Measurements from ENCODE around the gene RALGPS2.
"Not testable (repeated sequence)": the region's sequence is repeated elsewhere in the genome, so short reads cannot be mapped to it uniquely, and the experiment has no call there.

RALGPS2 gene

DNA sequence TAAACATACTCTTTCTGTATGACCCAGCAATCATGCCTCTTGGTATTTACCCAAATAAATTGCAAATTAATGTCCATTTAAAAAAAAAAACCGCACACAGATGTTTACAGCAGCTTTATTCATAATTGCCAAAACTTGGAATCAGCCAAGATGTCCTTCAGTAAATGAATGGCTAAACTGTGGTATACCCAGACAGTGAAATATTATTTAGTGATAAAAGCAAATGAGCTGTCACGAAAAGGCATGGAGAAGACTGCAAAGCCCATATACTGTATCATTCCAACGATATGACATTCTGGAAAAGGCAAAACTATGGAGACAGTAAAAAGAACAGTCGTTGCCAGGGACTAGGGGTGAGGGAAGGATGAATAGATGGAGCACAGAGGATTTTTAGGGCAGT is 223.6 kb downstream of the RALGPS2 start:
- DNase-seq: no peak

DNA sequence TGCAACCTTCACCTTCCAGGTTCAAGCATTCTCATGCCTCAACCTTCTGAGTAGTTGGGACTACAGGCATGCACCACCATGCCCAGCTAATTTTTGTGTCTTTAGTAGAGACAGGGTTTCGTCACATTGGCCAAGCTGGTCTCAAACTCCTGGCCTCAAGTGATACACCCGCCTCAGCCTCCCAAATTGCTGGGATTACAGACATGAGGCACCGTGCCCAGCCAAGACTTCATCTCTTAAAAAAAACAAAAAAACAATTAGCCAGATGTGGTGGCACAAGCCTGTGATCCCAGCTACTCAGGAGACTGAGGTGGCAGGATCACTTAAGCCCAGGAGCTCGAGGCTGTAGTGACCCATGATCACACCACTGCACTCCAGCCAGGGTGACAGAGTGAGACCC is 224.8 kb downstream of the RALGPS2 start:
- DNase-seq: not testable (repeated sequence)

GRCh38 chr1:178951600-178951999 is 226.6 kb downstream of the RALGPS2 start:
- DNase-seq: no peak

DNA sequence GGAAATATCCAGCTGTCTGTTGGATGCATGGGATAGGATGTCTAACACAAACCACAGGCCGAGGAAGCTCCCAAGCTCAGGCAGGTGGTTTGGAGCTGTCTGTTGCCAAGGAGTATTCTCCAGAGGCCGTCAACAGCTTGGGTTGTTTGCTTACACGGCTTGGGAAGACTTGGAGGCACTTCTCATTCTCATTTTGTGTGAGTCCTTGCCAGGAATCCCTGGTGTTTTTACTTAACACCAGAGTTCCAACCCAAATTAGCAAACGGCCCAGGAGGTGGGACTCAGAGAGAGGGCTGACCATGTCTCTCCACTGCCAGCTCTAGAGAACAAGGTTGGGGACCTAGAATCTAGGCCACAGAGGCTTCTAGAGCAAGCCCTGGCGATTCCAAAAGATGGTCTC is 228.0 kb downstream of the RALGPS2 start:
- no peak for DNase-seq

DNA sequence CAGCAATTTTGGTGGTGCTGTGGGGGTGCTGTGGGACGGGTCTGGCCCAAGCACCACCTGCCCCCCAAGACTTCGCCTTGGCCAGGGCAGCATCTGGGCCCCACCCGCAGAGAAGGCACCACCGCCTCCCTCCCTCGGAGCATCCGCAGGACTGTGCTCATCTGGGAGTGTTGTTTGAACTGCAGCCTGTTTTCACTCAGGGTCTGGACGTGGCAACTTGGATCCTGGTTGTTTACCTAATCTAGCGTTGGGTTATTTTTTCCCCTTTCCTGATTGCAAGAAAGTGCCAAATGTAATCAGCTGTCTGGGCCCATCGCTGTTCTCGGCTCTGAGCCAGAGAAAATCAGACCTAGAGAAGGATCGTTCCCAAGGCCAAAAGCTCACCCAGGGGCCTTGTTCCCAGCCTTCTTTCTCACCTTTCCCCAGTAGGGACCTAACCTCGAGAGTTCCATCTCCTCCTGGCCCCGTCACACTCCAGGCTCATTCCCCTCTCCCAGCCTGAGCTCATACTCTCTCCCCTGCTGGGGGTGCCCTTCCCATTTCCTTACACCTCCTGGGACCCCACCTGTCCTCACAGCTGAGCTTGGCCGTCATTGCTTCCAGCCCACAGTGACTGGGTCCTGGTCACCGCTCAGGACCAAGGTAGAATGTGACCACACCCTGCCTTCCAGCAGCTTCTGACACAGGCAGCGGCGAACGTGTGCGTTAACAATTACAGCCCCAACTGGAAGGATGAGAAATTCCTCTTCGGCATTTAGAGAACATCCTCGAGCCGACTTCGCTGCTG is 228.7 kb downstream of the RALGPS2 start:
- no peak for DNase-seq

DNA sequence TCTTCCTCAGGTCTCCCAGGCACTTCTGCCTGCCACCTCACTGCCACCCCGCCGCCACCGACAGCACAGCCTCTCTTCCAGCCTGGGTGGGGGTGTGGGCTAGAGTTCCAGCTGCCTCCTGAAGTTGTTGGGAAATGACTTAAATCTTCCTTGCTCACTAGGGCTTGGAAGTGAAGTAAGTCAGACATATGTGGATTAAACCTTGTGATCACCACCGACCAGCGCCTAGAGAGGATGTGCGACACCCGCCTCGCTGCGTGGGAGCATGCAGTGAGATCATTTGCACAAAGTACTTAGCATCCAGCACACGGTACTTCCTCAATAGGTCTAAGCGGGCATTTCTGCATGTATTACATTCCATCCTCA is 229.3 kb downstream of the RALGPS2 start:
- DNase-seq: no peak

GRCh38 chr1:178954937-178955336 is 229.9 kb downstream of the RALGPS2 start:
- no peak for DNase-seq

GRCh38 chr1:178955391-178955954 is 230.4 kb downstream of the RALGPS2 start:
- DNase-seq: no peak

DNA sequence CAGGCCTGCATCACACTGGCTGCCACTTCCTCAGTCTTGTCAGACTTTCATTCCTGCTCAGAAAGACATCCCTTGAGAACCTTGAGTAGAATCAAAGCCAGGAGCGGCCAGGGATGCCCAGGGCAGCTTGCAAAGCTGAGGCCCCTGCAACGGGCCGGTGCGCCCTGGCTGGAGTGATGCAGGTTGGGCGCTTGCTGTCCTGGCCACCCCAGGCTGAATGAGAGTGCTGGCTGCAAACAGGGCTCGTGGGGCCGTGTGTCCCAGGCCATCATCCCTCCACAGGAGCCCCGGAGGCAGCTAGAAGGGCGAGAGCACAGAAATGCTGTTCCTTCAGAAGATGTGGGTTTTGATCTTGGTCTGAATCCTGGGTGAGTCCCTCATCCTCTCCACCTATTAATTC is 233.4 kb downstream of the RALGPS2 start:
- no peak for DNase-seq

- DNase-seq: no peak
Measured at GRCh38 chr1:178959543-178960460, 234.8 kb downstream of the RALGPS2 start.

DNA sequence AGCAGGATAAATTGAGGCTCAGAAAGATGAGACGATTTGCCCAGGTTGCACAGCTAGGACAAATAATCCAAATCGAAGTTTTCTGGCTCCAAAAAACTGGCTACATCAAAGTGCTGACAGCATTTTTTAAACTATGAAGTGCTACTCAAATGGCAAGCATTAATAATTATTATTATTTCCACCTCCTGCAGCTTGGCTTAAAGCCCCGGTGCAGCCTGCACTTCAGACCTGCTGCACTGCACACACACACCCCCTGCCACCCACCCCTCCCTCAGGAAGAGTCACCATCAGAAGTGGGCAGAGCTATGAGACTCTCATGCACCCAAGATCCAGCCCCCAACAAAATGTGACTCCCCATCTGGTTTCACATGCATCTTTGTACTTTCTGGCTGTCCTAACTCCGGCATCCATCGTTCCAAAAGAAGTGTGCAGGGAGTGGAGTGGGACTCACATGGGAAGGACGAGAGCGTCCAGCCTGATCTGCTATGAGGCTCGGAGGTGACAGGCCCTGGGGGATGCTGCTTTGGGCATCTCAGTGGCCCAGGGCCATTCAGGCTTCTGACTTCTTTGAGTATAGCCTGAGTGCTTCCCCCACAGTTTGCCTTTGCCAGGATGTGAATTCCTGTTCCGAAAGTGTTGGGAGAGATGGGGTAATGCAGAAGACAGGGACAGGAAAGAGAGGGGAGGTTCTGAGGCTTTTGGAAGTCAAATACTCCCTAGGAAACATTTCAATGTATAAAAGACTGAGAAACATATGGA is 235.6 kb downstream of the RALGPS2 start:
- no peak for DNase-seq

- no peak for DNase-seq
Measured at GRCh38 chr1:178961331-178961730, 236.3 kb downstream of the RALGPS2 start.

DNA sequence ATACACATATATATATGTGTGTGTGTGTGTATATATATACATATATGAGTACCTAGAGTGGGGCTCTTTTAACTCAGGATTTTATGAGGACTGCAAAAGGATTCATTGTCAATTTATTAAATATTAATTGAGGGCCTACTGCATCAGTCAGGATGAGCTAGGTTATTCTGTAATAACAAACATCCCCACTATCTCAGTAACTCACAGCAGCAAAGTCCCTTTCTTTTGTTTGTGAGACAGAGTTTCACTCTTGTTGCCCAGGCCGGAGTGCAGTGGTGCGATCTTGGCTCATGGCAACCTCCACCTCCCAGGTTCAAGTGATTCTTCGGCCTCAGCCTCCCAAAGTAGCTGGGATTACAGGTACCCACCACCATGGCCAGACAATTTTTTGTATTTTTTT is 236.8 kb downstream of the RALGPS2 start:
- DNase-seq: no peak

- DNase-seq: no peak
Measured at GRCh38 chr1:178962853-178963711, 238.0 kb downstream of the RALGPS2 start.

- DNase-seq: no peak
Measured at GRCh38 chr1:178964469-178965330, 239.7 kb downstream of the RALGPS2 start.

DNA sequence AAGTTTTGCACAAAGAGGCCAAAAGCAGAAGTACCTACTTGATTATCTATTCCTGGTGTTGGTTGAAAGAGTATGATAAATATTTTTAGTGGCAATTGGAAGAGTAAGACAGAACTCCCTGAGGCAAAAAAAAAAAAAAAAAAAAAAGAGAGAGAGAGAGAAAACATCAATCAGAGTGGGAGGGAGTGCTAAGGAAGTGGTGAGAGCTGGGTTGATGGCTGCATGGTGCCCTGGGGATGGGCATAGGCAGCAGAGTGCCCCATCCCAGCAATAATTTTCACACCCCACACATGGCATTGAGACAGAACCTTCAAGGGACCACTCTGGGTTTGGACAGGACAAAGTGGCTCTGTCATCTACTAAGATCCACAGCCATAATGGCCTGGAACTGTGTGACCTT is 241.3 kb downstream of the RALGPS2 start:
- DNase-seq: no peak

DNA sequence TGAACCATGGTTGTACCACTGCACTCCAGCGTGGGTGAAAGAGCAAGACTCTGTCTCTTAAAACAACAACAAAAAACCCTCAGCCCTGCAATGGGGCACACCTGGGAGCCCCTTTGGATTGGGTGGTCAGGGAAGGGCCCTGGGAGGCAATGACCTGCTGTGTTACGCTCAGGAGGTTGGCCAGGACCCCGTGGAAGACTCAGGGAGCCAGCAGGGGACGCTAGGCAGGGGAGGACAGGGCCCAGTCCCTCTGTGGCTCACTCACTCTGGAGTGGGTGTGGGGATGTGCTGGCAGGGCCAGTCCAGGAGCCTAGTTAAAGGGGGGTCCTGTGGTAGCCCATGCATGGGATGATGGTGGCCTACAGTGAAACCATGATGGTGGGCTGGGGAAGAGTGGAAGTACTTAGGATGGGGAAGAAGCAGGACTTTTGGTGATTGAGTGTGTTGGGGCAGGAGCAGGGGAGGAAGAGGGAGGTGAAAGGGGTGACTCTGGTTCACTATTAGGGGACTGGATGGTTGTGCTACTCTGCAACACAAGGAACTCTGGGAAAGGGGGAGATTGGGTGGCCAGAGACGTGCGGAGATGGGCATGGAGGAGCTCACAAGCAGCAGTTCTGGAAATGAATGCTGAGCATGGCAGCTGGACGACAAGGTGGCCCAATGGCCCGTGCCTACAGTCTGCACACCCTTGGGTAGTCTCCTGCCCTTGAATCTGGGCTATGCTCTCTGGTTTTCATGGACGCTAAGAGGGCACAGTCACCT is 244.4 kb downstream of the RALGPS2 start:
- no peak for DNase-seq

- no peak for DNase-seq
Measured at GRCh38 chr1:178970184-178970583, 245.1 kb downstream of the RALGPS2 start.

Measured in DMS79 (cell line).